CD4-positive, alpha-beta T cell treated with Interleukin-4 for 1 hour (primary cell): Measurements from ENCODE around the gene SH2B3.

Experiments
- DNase-seq, 2 donors: peaks; one replicate each; pipeline ENCODE4 v3.0.0-alpha.2; 2020 to 2022

SH2B3 gene

GRCh38 chr12:111409780-111410430 lies 4.2 kb downstream of the SH2B3 start:
- no peak for DNase-seq

DNA sequence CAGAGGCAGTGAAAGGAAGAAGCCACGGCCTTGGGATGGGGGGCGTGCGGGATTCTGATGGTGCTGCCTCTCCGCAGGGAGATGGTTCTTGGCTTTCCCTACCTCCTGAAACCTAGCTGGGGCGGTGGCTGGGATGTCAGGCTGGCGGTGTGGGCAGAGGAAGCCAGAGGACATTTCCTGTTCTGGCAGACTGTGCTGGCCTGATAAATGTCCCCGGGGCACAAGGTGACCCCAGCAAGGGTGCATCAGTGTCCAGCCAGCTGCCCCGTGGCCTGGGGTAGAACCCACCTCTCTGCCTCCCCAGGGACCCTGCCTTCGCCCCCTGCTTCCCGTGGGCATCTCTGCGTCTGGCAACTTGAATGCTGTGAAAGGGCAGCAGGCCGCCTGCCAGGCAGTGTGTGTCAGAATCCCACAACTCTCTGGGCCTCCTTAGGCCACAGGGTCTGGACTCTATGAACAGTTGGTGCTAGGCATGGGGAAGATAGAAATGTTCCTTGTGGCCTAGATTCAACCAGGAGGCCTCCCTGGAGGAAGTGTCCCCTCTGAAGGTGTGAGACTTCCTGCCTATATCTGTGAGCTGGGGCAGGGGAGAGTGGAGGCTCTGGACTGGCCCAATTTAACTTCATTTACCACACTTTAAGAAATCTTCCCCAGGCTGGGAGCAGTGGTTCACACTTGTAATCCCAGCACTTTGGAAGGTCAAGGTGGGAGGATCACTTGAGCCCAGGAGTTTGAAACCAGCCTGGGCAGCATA lies 4.9 kb downstream of the SH2B3 start:
- no peak for DNase-seq

GRCh38 chr12:111411185-111411764 lies 5.6 kb downstream of the SH2B3 start:
- peak in 1 of 2 donors; percentile 42 for DNase-seq

GRCh38 chr12:111412007-111412829 lies 6.5 kb downstream of the SH2B3 start:
- no peak for DNase-seq

DNA sequence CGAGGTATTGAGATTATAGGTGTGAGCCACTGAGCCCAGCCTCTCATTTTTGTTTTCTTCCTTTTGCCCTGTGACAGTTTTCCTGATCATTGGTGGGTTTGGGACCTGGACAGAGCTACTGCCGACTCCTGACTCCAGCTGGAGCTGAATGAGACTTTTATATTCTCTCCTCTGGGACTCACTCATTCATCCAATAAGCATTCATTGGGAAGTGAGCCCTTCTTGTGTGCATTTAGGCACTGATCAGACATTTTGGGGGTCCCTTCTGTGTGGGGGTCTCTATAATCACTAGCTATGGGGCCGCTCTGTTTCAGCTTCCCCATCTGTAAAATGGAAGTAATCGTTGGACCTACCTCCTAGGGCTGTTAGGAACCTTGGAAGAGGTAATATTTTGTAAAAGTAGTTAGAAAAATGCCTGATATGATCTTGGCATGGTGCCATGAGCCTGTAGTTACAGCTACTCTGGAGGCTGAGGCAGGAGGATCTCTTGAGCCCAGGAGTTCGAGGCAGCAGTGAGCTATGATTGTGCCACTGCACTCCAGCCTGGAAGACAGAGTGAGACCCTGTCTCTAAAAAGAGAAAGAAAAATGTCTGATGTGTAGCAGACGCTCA lies 7.2 kb downstream of the SH2B3 start:
- no peak for DNase-seq

GRCh38 chr12:111413442-111414086 lies 7.8 kb downstream of the SH2B3 start:
- DNase-seq: no peak

DNA sequence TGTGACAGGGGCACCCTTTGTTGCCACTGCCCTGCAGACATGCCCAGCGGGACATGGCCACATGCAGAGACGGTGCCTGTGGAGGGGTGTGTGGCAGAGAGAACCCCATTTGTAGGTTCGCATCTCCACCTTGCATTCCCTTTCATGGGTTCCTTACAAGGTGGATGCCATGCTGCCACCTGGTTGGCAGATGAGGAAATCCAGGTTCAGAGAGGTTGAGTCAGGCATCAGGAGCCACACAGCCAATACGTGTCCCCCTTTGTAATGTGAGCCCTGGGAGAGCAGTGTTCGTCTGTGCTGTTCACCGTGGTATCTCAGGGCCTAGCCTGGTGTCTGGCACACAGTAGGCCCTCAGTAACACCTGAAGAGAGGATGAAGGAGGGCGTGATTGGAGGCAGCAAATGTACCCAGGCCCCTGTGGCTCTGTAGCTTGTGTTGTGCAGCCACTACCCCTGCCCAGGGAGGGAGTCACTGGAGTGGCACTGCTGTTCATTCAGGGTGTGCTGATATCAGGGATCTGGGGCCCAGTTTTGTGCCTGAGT lies 9.1 kb downstream of the SH2B3 start:
- no peak for DNase-seq

DNA sequence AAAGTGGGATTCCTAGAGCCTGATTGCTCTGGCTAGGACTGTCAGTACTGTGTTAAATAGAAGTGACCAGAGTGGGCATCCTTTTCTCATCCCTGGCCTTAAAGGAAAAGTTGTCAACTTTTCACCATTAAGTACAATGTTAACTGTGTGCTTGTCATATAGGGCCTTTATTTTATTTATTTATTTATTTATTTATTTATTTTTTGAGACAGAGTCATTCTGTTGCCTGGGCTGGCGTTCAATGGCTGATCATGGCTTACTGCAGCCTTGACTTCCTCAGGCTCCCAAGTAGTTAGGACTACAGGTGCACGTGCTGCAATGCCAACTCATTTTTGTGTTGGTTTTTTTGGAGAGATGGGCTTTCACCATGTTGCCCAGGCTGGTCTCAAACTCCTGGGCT lies 11.6 kb downstream of the SH2B3 start:
- DNase-seq: no peak

- no peak for DNase-seq
Observed at GRCh38 chr12:111417784-111418593, 12.3 kb downstream of the SH2B3 start.

- DNase-seq: no peak
Observed at GRCh38 chr12:111418594-111418880, 12.8 kb downstream of the SH2B3 start.

GRCh38 chr12:111419784-111420183 lies 14.1 kb downstream of the SH2B3 start:
- DNase-seq: no peak

GRCh38 chr12:111420494-111420893 lies 14.8 kb downstream of the SH2B3 start:
- DNase-seq: no peak

- no peak for DNase-seq
Observed at GRCh38 chr12:111424189-111424792, 18.6 kb downstream of the SH2B3 start.

- no peak for DNase-seq
Observed at GRCh38 chr12:111424793-111425251, 19.1 kb downstream of the SH2B3 start.

DNA sequence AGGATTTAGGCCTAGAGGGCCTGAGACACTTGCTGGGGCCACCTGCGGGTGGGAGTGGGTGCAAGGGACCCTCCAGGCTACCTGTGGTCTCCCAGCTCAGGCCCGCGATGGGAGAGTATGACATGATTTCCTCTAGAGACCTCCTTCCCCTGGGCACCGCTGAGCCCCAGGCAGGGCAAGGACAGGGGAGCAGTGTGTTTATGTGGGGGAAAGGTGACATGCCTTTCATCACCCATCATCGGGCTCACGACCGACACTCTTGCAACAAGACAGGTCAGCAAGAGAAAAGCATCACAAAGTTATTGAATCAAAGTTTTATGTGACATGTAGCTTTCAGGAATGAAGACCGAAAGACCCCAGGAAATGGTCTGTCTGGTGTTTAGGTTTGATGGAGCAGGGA lies 19.9 kb downstream of the SH2B3 start:
- no peak for DNase-seq

GRCh38 chr12:111426344-111427185 lies 20.8 kb downstream of the SH2B3 start:
- peak in 1 of 2 donors; percentile 56 for DNase-seq

DNA sequence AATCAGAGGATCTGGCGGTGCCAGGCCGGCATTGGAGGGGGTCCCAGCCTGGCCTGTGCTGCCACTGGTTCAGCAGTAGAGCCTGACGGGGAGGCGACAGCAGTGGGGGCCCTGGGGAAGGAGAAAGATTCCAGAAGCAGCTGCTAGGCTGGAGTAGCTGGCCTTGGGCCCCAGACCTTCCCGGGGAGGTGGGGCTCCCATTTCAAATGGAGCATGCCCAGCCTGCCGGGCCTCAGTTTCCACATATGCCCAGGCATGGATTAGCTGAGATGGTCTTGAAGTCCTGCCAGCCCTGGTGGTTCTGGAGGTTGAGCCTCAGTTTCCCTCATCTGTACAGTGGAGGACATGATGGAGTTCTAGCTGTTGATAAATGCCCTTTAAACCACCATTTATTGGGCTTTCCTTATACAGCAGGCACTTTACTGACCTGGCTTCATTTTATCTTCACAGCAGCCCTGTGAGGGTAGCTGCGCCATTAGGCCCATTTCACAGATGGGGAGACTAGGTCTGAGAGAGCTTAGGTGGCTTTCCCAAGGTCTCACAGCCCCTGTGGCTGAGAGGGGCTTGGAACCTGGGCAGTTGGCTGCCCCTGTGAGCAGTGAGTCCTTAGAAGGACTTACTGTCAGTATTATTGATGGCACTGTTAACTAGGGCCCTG lies 21.8 kb downstream of the SH2B3 start:
- no peak for DNase-seq

- DNase-seq: no peak
Observed at GRCh38 chr12:111428081-111428727, 22.5 kb downstream of the SH2B3 start.

- peak; percentile 54 to 65 for DNase-seq
Observed at GRCh38 chr12:111428728-111429175, 23.0 kb downstream of the SH2B3 start.
